CD4-positive, CD25-positive, alpha-beta regulatory T cell (primary cell): ENCODE data around the gene FZD1. TPM values are rescaled to one million over a fixed set of nuclear protein-coding genes. Genes with fewer than 3 reads are reported as not detected.

Experiments used
- ATAC-seq, 2 donors: fragments of 150-1000 bp; cut with Tn5 transposase; one replicate each; pipeline ENCODE4 v1.10.0; 2021; ENCODE audit warnings: low read depth in 2 of 2, moderate number of reproducible peaks in 2 of 2, moderate library complexity in 1 of 2
- DNase-seq, 3 donors: peaks; one replicate each; pipeline versions ENCODE4 v3.0.0 to v3.0.0-alpha.2; 2012 to 2022; ENCODE audit warnings: mixed read lengths in 1 of 3
- H3K27ac ChIP-seq: one replicate; pipeline ENCODE4 v1.7.0; 2013; ENCODE audit warnings: mild to moderate bottlenecking, low read length; ENCODE audit not compliant: insufficient read depth, poor library complexity, severe bottlenecking
- H3K27me3 ChIP-seq: one replicate; pipeline ENCODE4 v1.7.0; 2013; ENCODE audit warnings: low read length; ENCODE audit not compliant: control insufficient read depth, insufficient read depth
- H3K36me3 ChIP-seq: one replicate; pipeline ENCODE4 v1.7.0; 2013; ENCODE audit warnings: mild to moderate bottlenecking, low read length, moderate library complexity; ENCODE audit not compliant: control insufficient read depth, insufficient read depth
- H3K4me1 ChIP-seq: 2 replicates; pipeline ENCODE4 v1.7.0; 2013; ENCODE audit warnings: mild to moderate bottlenecking, low read length; ENCODE audit not compliant: insufficient read depth, control insufficient read depth, poor library complexity, severe bottlenecking
- H3K4me3 ChIP-seq: one replicate; pipeline ENCODE4 v1.7.0; 2013; ENCODE audit warnings: low read depth, mild to moderate bottlenecking, low read length, moderate library complexity
- H3K9me3 ChIP-seq, 2 experiments: 1 replicate in 1 of 2; 2 replicates in 1 of 2; pipeline ENCODE4 v1.7.0; 2013; ENCODE audit warnings: low read length in 2 of 2, mild to moderate bottlenecking in 1 of 2, moderate library complexity in 1 of 2; ENCODE audit not compliant: control insufficient read depth in 2 of 2
- H3K27ac Mint-ChIP-seq, 3 donors: one replicate each; pipeline ENCODE4 v1.8.0; 2020 to 2022; ENCODE audit warnings: mild to moderate bottlenecking in 3 of 3, mixed read lengths in 3 of 3, moderate library complexity in 2 of 3
- H3K27me3 Mint-ChIP-seq: one replicate; pipeline ENCODE4 v1.8.0; 2022; ENCODE audit warnings: mild to moderate bottlenecking, mixed read lengths
- H3K36me3 Mint-ChIP-seq: one replicate; pipeline ENCODE4 v1.8.0; 2020; ENCODE audit warnings: mixed read lengths
- H3K4me1 Mint-ChIP-seq, 4 donors: one replicate each; pipeline ENCODE4 v1.8.0; 2020 to 2022; ENCODE audit warnings: mixed read lengths in 4 of 4, mild to moderate bottlenecking in 1 of 4
- H3K4me3 Mint-ChIP-seq, 4 donors: one replicate each; pipeline ENCODE4 v1.8.0; 2020 to 2022; ENCODE audit warnings: mild to moderate bottlenecking in 4 of 4, mixed read lengths in 4 of 4, moderate library complexity in 3 of 4
- H3K9me3 Mint-ChIP-seq, 7 donors: one replicate each; pipeline ENCODE4 v1.8.0; 2020 to 2022; ENCODE audit warnings: mixed read lengths in 7 of 7, mild to moderate bottlenecking in 3 of 7, moderate library complexity in 2 of 7
- polyA plus RNA-seq, 4 donors: library from polyadenylated mRNA; unstranded; fragments of 300-500 nt; fragmentation: Illumina TruSeq; gene quantifications; one replicate each; pipeline ENCODE4 v1.2.3, GENCODE V29; 2021
- total RNA-seq: library from RNA; stranded (reverse); gene quantifications from one replicate; pipeline ENCODE4 v1.2.3, GENCODE V29; 2022

Gene FZD1
- total and polyA plus RNA-seq, 5 donors from 2014 or later = 0.06 to 0.10 TPM; not detected in 3

DNA sequence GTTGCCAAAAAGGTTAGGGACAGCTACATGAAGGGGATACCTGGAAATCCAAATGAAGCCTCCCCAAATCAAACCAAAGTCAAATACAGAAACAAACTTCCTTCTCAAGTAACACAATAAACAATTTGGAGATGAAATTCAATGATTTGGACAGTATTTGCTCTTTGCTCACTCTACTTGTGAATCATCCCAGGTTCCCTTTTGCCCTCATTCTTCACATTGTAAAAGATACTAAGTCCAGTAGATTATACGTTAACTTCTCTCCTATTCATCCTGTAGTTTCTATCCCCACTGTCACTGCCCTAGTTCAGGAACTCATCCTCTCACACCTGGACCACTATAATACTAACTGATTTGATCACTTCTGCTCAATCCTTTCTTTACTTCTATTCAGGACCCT lies 28.3 kb downstream of the FZD1 start:
- H3K36me3 ChIP-seq = no peaks in the 10 kb centered on the region
- H3K27ac ChIP-seq = no peak overlapping the region
- H3K27me3 ChIP-seq = no peaks in the 10 kb centered on the region
- Mint-ChIP-seq H3K36me3 (no peaks in the 10 kb centered on the region), H3K4me3 (no peak overlapping the region), H3K9me3 (peaks cover 0 to 2% (median 0%) of the 10 kb centered on the region in 7 donors), H3K27me3 (no peaks in the 10 kb centered on the region), H3K27ac (no peak overlapping the region), H3K4me1 (no peaks in the 10 kb centered on the region)
- no peaks in the 10 kb centered on the region for H3K9me3 ChIP-seq
- DNase-seq (no peak), ATAC-seq (no peak)
- H3K4me1 ChIP-seq = no peaks in the 10 kb centered on the region
- H3K4me3 ChIP-seq = no peak overlapping the region

DNA sequence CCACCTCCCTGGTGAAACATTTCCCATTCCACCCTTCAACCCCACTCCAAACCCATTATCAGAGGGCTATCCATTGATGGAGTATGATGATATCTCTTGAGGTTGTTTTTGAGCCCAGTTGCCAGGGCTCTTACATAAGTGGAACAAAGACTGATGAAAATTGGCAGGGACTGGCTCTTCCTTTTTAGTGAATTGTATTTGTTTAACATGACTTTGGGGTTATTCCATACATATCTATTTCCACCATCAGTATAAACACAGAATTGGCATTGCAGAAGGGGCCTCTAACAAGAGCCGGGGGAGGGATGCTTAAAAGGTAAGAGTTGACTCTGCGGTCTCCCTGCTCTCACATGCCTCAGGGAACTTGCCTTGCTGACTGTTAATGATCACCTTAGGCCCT lies 28.9 kb downstream of the FZD1 start:
- Mint-ChIP-seq H3K9me3 (peaks cover 0 to 4% (median 0%) of the 10 kb centered on the region in 7 donors), H3K4me1 (no peaks in the 10 kb centered on the region), H3K27me3 (no peaks in the 10 kb centered on the region), H3K27ac (no peak overlapping the region), H3K4me3 (no peak overlapping the region), H3K36me3 (no peaks in the 10 kb centered on the region)
- no peak overlapping the region for H3K4me3 ChIP-seq
- DNase-seq (no peak), ATAC-seq (no peak)
- H3K27me3 ChIP-seq = no peaks in the 10 kb centered on the region
- H3K27ac ChIP-seq = no peak overlapping the region
- H3K9me3 ChIP-seq = no peaks in the 10 kb centered on the region
- H3K36me3 ChIP-seq = no peaks in the 10 kb centered on the region
- no peaks in the 10 kb centered on the region for H3K4me1 ChIP-seq

DNA sequence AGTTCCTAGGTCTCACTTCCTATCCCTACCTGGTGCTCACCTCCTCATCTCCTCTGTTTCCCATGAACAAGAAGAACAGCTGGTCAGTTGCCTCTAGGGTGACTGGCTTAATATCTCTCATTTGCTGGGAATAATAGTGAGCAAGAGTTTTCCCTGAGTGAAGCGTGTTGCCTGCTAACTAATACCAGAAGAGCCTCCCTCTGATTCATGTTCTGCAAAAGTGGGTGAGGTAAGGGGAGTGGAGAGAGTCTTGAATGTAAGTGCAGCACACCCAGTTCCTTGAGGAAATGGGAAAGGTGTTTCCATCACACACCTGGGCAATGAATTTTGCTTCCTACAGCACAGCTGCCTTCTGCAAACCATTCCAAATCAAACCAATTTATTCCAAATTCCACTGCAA lies 29.6 kb downstream of the FZD1 start:
- Mint-ChIP-seq H3K4me1 (no peaks in the 10 kb centered on the region), H3K27me3 (no peaks in the 10 kb centered on the region), H3K4me3 (no peak overlapping the region), H3K27ac (no peak overlapping the region), H3K36me3 (no peaks in the 10 kb centered on the region), H3K9me3 (peaks cover 0 to 4% (median 0%) of the 10 kb centered on the region in 7 donors)
- Histone ChIP-seq H3K9me3 (no peaks in the 10 kb centered on the region), H3K27me3 (no peaks in the 10 kb centered on the region), H3K27ac (no peak overlapping the region), H3K36me3 (no peaks in the 10 kb centered on the region), H3K4me3 (no peak overlapping the region), H3K4me1 (no peaks in the 10 kb centered on the region)
- no peak for ATAC-seq
- DNase-seq = no peak

GRCh38 chr7:91294639-91295220 lies 30.5 kb downstream of the FZD1 start:
- Mint-ChIP-seq H3K4me3 (no peak overlapping the region), H3K36me3 (no peaks in the 10 kb centered on the region), H3K9me3 (peaks cover 0 to 4% (median 0%) of the 10 kb centered on the region in 7 donors), H3K27ac (no peak overlapping the region), H3K27me3 (no peaks in the 10 kb centered on the region), H3K4me1 (no peaks in the 10 kb centered on the region)
- Histone ChIP-seq H3K9me3 (no peaks in the 10 kb centered on the region), H3K36me3 (no peaks in the 10 kb centered on the region), H3K27ac (no peak overlapping the region), H3K27me3 (no peaks in the 10 kb centered on the region), H3K4me3 (no peak overlapping the region), H3K4me1 (no peaks in the 10 kb centered on the region)
- ATAC-seq = no peak
- DNase-seq = no peak

DNA sequence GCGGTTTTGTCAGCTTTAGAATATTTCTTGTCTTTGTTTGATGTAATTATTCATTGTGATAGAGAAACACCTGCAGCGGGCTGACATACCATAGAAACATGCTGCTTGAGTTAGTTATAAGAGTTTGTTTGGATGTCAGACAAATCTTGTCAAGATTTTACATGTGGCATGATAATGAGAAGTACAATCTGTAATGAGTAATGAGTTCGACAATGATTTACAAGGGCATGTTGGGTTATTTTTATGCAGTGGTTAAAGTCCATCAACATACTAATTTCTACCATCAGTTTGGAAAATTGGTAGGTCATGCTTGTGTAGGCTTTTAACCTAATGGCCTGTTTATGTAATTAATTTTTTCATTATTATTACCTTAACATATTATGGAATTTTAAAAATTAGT lies 31.3 kb downstream of the FZD1 start:
- Mint-ChIP-seq H3K36me3 (no peaks in the 10 kb centered on the region), H3K9me3 (peaks cover 0 to 4% (median 0%) of the 10 kb centered on the region in 7 donors), H3K27me3 (no peaks in the 10 kb centered on the region), H3K27ac (no peak overlapping the region), H3K4me3 (no peak overlapping the region), H3K4me1 (no peaks in the 10 kb centered on the region)
- no peak for ATAC-seq
- H3K4me3 ChIP-seq = no peak overlapping the region
- H3K27ac ChIP-seq = no peak overlapping the region
- no peaks in the 10 kb centered on the region for H3K36me3 ChIP-seq
- H3K4me1 ChIP-seq = no peaks in the 10 kb centered on the region
- no peaks in the 10 kb centered on the region for H3K27me3 ChIP-seq
- H3K9me3 ChIP-seq = no peaks in the 10 kb centered on the region
- DNase-seq = no peak

GRCh38 chr7:91297939-91298338 lies 33.7 kb downstream of the FZD1 start:
- no peak overlapping the region for H3K4me3 Mint-ChIP-seq
- Histone ChIP-seq H3K4me1 (no peaks in the 10 kb centered on the region), H3K4me3 (no peak overlapping the region), H3K27ac (no peak overlapping the region), H3K27me3 (no peaks in the 10 kb centered on the region), H3K36me3 (no peaks in the 10 kb centered on the region), H3K9me3 (no peaks in the 10 kb centered on the region)
- H3K36me3 Mint-ChIP-seq = no peaks in the 10 kb centered on the region
- H3K27me3 Mint-ChIP-seq = no peaks in the 10 kb centered on the region
- DNase-seq (no peak), ATAC-seq (no peak)
- H3K9me3 Mint-ChIP-seq = peaks cover 0 to 4% (median 0%) of the 10 kb centered on the region in 7 donors
- H3K27ac Mint-ChIP-seq = no peak overlapping the region
- no peaks in the 10 kb centered on the region for H3K4me1 Mint-ChIP-seq

DNA sequence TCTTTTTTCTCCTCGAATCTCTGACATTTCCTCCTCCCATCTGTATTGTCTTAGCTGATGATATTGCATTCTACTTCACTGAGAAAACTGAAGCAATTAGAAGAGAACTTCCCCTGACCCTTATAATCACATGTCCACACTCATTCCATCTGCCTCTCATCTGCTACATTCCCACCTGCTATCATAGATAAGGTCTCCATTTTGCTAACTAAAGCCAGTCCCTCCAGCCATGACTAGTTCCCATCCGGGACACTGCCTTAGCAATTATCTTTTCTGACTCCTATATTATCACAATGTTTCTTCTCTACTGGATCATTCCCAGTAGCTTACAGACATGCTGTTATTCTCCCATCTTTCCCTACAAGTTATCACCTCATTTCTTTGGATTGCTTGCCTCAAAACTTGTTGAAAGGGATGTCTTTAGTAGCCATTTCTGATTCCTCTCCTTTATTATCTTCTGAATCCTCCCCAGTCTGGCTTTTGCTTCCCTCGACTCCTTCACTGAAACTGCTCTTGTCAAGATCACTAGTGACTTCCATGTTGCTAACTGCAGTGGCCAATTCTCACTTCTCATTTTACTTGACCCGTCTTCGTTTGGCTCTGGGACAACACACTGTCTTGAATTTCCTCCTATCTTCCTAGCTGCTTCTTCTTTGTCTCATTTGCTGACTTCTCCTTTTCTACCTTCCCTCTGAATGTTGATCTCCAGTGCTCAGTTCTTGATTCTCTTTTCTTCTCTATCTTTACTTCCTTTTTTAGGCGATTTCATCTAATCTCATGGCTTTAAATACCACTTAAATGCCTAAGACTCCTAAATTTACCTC lies 35.9 kb downstream of the FZD1 start:
- no peaks in the 10 kb centered on the region for H3K27me3 Mint-ChIP-seq
- DNase-seq (no peak), ATAC-seq (no peak)
- no peaks in the 10 kb centered on the region for H3K36me3 Mint-ChIP-seq
- H3K27ac Mint-ChIP-seq = no peak overlapping the region
- no peak overlapping the region for H3K4me3 Mint-ChIP-seq
- Histone ChIP-seq H3K4me3 (no peak overlapping the region), H3K9me3 (no peaks in the 10 kb centered on the region), H3K36me3 (no peaks in the 10 kb centered on the region), H3K27ac (no peak overlapping the region), H3K4me1 (no peaks in the 10 kb centered on the region), H3K27me3 (no peaks in the 10 kb centered on the region)
- H3K4me1 Mint-ChIP-seq = no peaks in the 10 kb centered on the region
- peaks cover 0 to 5% (median 0%) of the 10 kb centered on the region in 7 donors for H3K9me3 Mint-ChIP-seq

DNA sequence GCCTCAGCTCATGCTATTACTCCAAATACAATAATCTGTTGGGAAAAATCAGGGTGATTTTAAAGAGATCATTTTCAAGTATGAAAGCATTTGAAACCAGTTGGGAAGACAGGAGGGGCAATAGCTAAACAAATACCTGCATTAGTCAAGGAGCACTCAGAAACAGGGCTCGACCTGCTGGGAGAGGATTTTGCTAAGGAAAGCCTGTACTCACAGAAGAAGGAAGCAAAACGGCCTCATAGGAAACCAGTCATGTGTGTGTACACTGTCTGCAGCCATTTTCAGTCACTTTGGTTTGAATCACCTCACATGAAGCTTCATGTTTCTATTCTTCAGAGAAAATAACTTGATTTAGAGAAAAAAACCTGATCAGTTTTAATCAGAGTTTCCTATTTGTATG lies 38.6 kb downstream of the FZD1 start:
- Histone ChIP-seq H3K4me3 (no peak overlapping the region), H3K27me3 (no peaks in the 10 kb centered on the region), H3K9me3 (no peaks in the 10 kb centered on the region), H3K27ac (no peak overlapping the region), H3K4me1 (no peaks in the 10 kb centered on the region), H3K36me3 (no peaks in the 10 kb centered on the region)
- H3K27ac Mint-ChIP-seq = no peak overlapping the region
- no peaks in the 10 kb centered on the region for H3K36me3 Mint-ChIP-seq
- H3K9me3 Mint-ChIP-seq = peaks cover 0 to 1% (median 0%) of the 10 kb centered on the region in 7 donors
- H3K4me3 Mint-ChIP-seq = no peak overlapping the region
- no peak for ATAC-seq
- H3K4me1 Mint-ChIP-seq = no peaks in the 10 kb centered on the region
- no peaks in the 10 kb centered on the region for H3K27me3 Mint-ChIP-seq
- no peak for DNase-seq
